H9 (cell line): Measurements from ENCODE around the gene SPTSSA. TPM values are rescaled to one million over a fixed set of nuclear protein-coding genes. Genes with fewer than 3 reads are reported as not detected.

Experiments
- DNase-seq: peaks from one replicate; pipeline ENCODE4 v3.0.0-alpha.2; 2017
- H2AFZ ChIP-seq: one replicate; pipeline ENCODE4 v1.6.1; 2013; ENCODE audit warnings: mild to moderate bottlenecking, low read length, control low read depth, moderate library complexity
- H2AK5ac ChIP-seq: 2 replicates; pipeline ENCODE4 v1.6.1; 2013; ENCODE audit warnings: low read length, control low read depth, mixed read lengths; ENCODE audit not compliant: insufficient read length
- H2BK120ac ChIP-seq: one replicate; pipeline ENCODE4 v1.6.1; 2013; ENCODE audit warnings: low read depth, mild to moderate bottlenecking, low read length, control low read depth, inconsistent platforms; ENCODE audit not compliant: poor library complexity, severe bottlenecking
- H2BK12ac ChIP-seq: 2 replicates; pipeline ENCODE4 v1.6.1; 2013; ENCODE audit warnings: low read length, control low read depth, mixed read lengths, low read depth; ENCODE audit not compliant: insufficient read length
- H2BK15ac ChIP-seq: 2 replicates; pipeline ENCODE4 v1.6.1; 2013; ENCODE audit warnings: low read depth, low read length, control low read depth
- H2BK20ac ChIP-seq: one replicate; pipeline ENCODE4 v1.6.1; 2013; ENCODE audit warnings: low read depth, mild to moderate bottlenecking, low read length, control low read depth, inconsistent platforms; ENCODE audit not compliant: poor library complexity, severe bottlenecking
- H2BK5ac ChIP-seq: 2 replicates; pipeline ENCODE4 v1.6.1; 2013; ENCODE audit warnings: low read length, control low read depth, mixed read lengths; ENCODE audit not compliant: insufficient read length
- H3K14ac ChIP-seq: 2 replicates; pipeline ENCODE4 v1.6.1; 2013; ENCODE audit warnings: low read length, control low read depth; ENCODE audit not compliant: insufficient read depth
- H3K18ac ChIP-seq: 2 replicates; pipeline ENCODE4 v1.6.1; 2013; ENCODE audit warnings: low read depth, mild to moderate bottlenecking, mixed read lengths, low read length, control low read depth; ENCODE audit not compliant: insufficient read length
- H3K23ac ChIP-seq: 2 replicates; pipeline ENCODE4 v1.6.1; 2013; ENCODE audit warnings: low read length, control low read depth, mixed read lengths, low read depth; ENCODE audit not compliant: insufficient read length
- H3K23me2 ChIP-seq: 2 replicates; pipeline ENCODE4 v1.6.1; 2013; ENCODE audit warnings: low read depth, mild to moderate bottlenecking, mixed read lengths, low read length, control low read depth; ENCODE audit not compliant: insufficient read length, poor library complexity, severe bottlenecking
- H3K27ac ChIP-seq: 2 replicates; pipeline ENCODE4 v1.5.1; 2013; ENCODE audit warnings: low read length, control low read depth, mixed read lengths, low read depth; ENCODE audit not compliant: insufficient read length
- H3K27me3 ChIP-seq: 2 replicates; pipeline ENCODE4 v1.6.1; 2013; ENCODE audit warnings: low read length, control low read depth, inconsistent platforms; ENCODE audit not compliant: insufficient read depth
- H3K4ac ChIP-seq: 2 replicates; pipeline ENCODE4 v1.6.1; 2013; ENCODE audit warnings: low read depth, mild to moderate bottlenecking, control low read depth, inconsistent platforms, low read length, moderate library complexity
- H3K4me1 ChIP-seq: 2 replicates; pipeline ENCODE4 v1.6.1; 2013; ENCODE audit warnings: low read length, control low read depth, inconsistent platforms; ENCODE audit not compliant: insufficient read depth
- H3K4me2 ChIP-seq: 2 replicates; pipeline ENCODE4 v1.6.1; 2013; ENCODE audit warnings: low read length, control low read depth, mixed read lengths; ENCODE audit not compliant: insufficient read length, insufficient read depth
- H3K56ac ChIP-seq: 2 replicates; pipeline ENCODE4 v1.6.1; 2013; ENCODE audit warnings: low read depth, mild to moderate bottlenecking, mixed read lengths, low read length, control low read depth; ENCODE audit not compliant: insufficient read length
- H3K79me1 ChIP-seq: 2 replicates; pipeline ENCODE4 v1.6.1; 2013; ENCODE audit warnings: low read depth, mild to moderate bottlenecking, moderate library complexity, low read length, control low read depth, inconsistent platforms; ENCODE audit not compliant: insufficient read depth, poor library complexity, severe bottlenecking
- H3K79me2 ChIP-seq: 2 replicates; pipeline ENCODE4 v1.6.1; 2013; ENCODE audit warnings: low read length, control low read depth, inconsistent platforms; ENCODE audit not compliant: insufficient read depth
- H3K9ac ChIP-seq: 2 replicates; pipeline ENCODE4 v1.6.1; 2013; ENCODE audit warnings: low read length, control low read depth, mixed read lengths; ENCODE audit not compliant: insufficient read length; ENCODE audit errors: extremely low read depth
- H3K9me3 ChIP-seq: one replicate; pipeline ENCODE4 v1.6.1; 2013; ENCODE audit warnings: low read depth, low read length, inconsistent platforms; ENCODE audit not compliant: control insufficient read depth
- H3T11ph ChIP-seq: one replicate; pipeline ENCODE4 v1.6.1; 2013; ENCODE audit warnings: mild to moderate bottlenecking, low read length, control low read depth, inconsistent platforms
- H4K20me1 ChIP-seq: one replicate; pipeline ENCODE4 v1.6.1; 2013; ENCODE audit not compliant: control insufficient read depth, insufficient read length, insufficient read depth
- H4K5ac ChIP-seq: 2 replicates; pipeline ENCODE4 v1.6.1; 2013; ENCODE audit warnings: low read depth, mild to moderate bottlenecking, mixed read lengths, low read length, control low read depth; ENCODE audit not compliant: insufficient read length
- H4K8ac ChIP-seq: replicated peaks from 2 replicates; pipeline ENCODE4 v1.6.1; 2013; ENCODE audit warnings: low read length, control low read depth, mixed read lengths, low read depth; ENCODE audit not compliant: insufficient read length
- H4K91ac ChIP-seq: 2 replicates; pipeline ENCODE4 v1.6.1; 2013; ENCODE audit warnings: low read depth, mild to moderate bottlenecking, moderate library complexity, mixed read lengths, low read length, control low read depth; ENCODE audit not compliant: insufficient read length
- H3K27ac Mint-ChIP-seq, 3 experiments: 2 replicates in 2 of 3; 3 replicates in 1 of 3; pipeline ENCODE4 v1.8.0; 2020 to 2021; ENCODE audit warnings: mixed read lengths in 3 of 3, mild to moderate bottlenecking in 1 of 3, moderate library complexity in 1 of 3
- H3K27me3 Mint-ChIP-seq: 2 replicates; pipeline ENCODE4 v1.8.0; 2021; ENCODE audit warnings: low read depth, mild to moderate bottlenecking, moderate library complexity, mixed read lengths
- H3K36me3 Mint-ChIP-seq, 3 experiments: 2 replicates in 2 of 3; 3 replicates in 1 of 3; pipeline ENCODE4 v1.8.0; 2020 to 2021; ENCODE audit warnings: low read depth in 3 of 3, mixed read lengths in 3 of 3; ENCODE audit not compliant: insufficient read depth in 1 of 3
- H3K4me1 Mint-ChIP-seq, 2 experiments: 2 replicates each; pipeline ENCODE4 v1.8.0; 2020; ENCODE audit warnings: mixed read lengths in 2 of 2
- H3K4me3 Mint-ChIP-seq, 2 experiments: 2 replicates in 1 of 2; 3 replicates in 1 of 2; pipeline ENCODE4 v1.8.0; 2020 to 2021; ENCODE audit warnings: mild to moderate bottlenecking in 2 of 2, mixed read lengths in 2 of 2, moderate library complexity in 1 of 2
- H3K9me3 Mint-ChIP-seq, 2 experiments: 2 replicates in 1 of 2; 3 replicates in 1 of 2; pipeline ENCODE4 v1.8.0; 2020; ENCODE audit warnings: mild to moderate bottlenecking in 2 of 2, mixed read lengths in 2 of 2, moderate library complexity in 1 of 2
- WGBS: extraction: QIAGEN DNeasy Blood & Tissue Kit; methylation state at CpG from one replicate; pipeline ENCODE4 v1.1.7; 2013; ENCODE audit warnings: missing lambda C conversion rate, low lambda C conversion rate, mixed read lengths; ENCODE audit not compliant: insufficient read length; ENCODE audit errors: extremely low coverage; 5-methylcytosine and 5-hydroxymethylcytosine counted together
- total RNA-seq: library from RNA; stranded (reverse); gene quantifications from 2 replicates; pipeline ENCODE4 v1.2.1, GENCODE V29; 2021
- TF ChIP-seq, protein P1 (sequence below): fragments of 200-600 bp; sonication (generic); conservative IDR thresholded peaks from 3 replicates; pipeline ENCODE4 v1.8.0; 2021; ENCODE audit warnings: antibody characterized with exemption, mild to moderate bottlenecking

The SPTSSA gene
- total RNA-seq, 1 experiment from 2014 or later: 23.3 TPM

GRCh38 chr14:34383839-34384238 lies 78.2 kb downstream of the SPTSSA start:
- H4K20me1 ChIP-seq: no peaks in the 10 kb centered on the region
- no peak overlapping the region for H2AK5ac ChIP-seq
- TF ChIP-seq, protein P1, sequence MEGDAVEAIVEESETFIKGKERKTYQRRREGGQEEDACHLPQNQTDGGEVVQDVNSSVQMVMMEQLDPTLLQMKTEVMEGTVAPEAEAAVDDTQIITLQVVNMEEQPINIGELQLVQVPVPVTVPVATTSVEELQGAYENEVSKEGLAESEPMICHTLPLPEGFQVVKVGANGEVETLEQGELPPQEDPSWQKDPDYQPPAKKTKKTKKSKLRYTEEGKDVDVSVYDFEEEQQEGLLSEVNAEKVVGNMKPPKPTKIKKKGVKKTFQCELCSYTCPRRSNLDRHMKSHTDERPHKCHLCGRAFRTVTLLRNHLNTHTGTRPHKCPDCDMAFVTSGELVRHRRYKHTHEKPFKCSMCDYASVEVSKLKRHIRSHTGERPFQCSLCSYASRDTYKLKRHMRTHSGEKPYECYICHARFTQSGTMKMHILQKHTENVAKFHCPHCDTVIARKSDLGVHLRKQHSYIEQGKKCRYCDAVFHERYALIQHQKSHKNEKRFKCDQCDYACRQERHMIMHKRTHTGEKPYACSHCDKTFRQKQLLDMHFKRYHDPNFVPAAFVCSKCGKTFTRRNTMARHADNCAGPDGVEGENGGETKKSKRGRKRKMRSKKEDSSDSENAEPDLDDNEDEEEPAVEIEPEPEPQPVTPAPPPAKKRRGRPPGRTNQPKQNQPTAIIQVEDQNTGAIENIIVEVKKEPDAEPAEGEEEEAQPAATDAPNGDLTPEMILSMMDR: no peak
- no peak overlapping the region for H2BK120ac ChIP-seq
- H3K27me3 ChIP-seq: no peaks in the 10 kb centered on the region
- DNase-seq: no peak
- H2BK20ac ChIP-seq: no peak overlapping the region
- no peak overlapping the region for H2BK12ac ChIP-seq
- Mint-ChIP-seq H3K27me3 (no peaks in the 10 kb centered on the region; the same call in none of the 2 replicates), H3K4me1 (peaks cover 4 to 7% of the 10 kb centered on the region in 2 experiments; a peak in 3 of 4 replicates), H3K27ac (no peak overlapping the region), H3K4me3 (no peak overlapping the region), H3K36me3 (no peaks in the 10 kb centered on the region), H3K9me3 (no peaks in the 10 kb centered on the region; a peak in 1 of 5 replicates)
- H3K4me1 ChIP-seq: no peaks in the 10 kb centered on the region
- H3K9ac ChIP-seq: no peak overlapping the region
- no peak overlapping the region for H3K4me2 ChIP-seq
- WGBS: no CpG with 5 or more reads among the region's 2 CpGs
- no peak overlapping the region for H4K91ac ChIP-seq
- no peak overlapping the region for H3K23ac ChIP-seq
- no peak overlapping the region for H3K18ac ChIP-seq
- H3T11ph ChIP-seq: no peak overlapping the region
- no peak overlapping the region for H4K5ac ChIP-seq
- no peak overlapping the region for H2AFZ ChIP-seq
- no peak overlapping the region for H2BK15ac ChIP-seq
- H2BK5ac ChIP-seq: no peak overlapping the region
- H3K79me2 ChIP-seq: no peaks in the 10 kb centered on the region
- no peaks in the 10 kb centered on the region for H3K23me2 ChIP-seq
- no peak overlapping the region for H3K56ac ChIP-seq
- H3K27ac ChIP-seq: no peak overlapping the region
- no peaks in the 10 kb centered on the region for H3K79me1 ChIP-seq
- H4K8ac ChIP-seq: no peak overlapping the region
- no peaks in the 10 kb centered on the region for H3K9me3 ChIP-seq
- no peak overlapping the region for H3K14ac ChIP-seq
- H3K4ac ChIP-seq: no peak overlapping the region

Other genes with a start within 250 kb of the SPTSSA start
- gene EAPP, start 77.5 kb upstream of the SPTSSA start, total RNA-seq: 34.8 and 35.0 TPM in 2 replicates
- 67.5 and 69.3 TPM in 2 replicates for gene SNX6, start 167.9 kb upstream of the SPTSSA start, total RNA-seq